Measurements from ENCODE around the gene STX5. TPM values are rescaled to one million over a fixed set of nuclear protein-coding genes. Genes with fewer than 3 reads are reported as not detected.

Gene STX5
- total and polyA plus RNA-seq, 9 of the 15 experiments (the other 6 are each of a cell fraction or from before 2014, with no cell fraction given), result 2.8 to 28.6 (median 23.7) TPM

- Histone ChIP-seq H3K27ac (ENCODE audit: extremely low read depth, low read depth, low read length) (peak overlapping the region; percentile 92), H3K4me1 (replicated peaks in 1 of 2; ENCODE audit: control insufficient read depth in 2 of 2, insufficient read depth in 2 of 2, low read length in 2 of 2) (peaks cover 22 to 25% of the 10 kb centered on the region in 2 experiments), H4K20me1 (replicated peaks; ENCODE audit: control insufficient read depth, insufficient read depth, low read length) (no peaks in the 10 kb centered on the region), H3K9me3 (replicated peaks; ENCODE audit: control insufficient read depth, insufficient read depth, low read depth, low read length) (no peaks in the 10 kb centered on the region), H2AFZ (ENCODE audit: low read depth, low read length) (peak overlapping the region; percentile 82), H3K9me1 (ENCODE audit: control insufficient read depth, insufficient read depth, low read length) (no peaks in the 10 kb centered on the region), H3K79me2 (ENCODE audit: control insufficient read depth, insufficient read depth, low read length) (peaks cover 51% of the 10 kb centered on the region), H3K4me2 (ENCODE audit: insufficient read depth, low read length) (peak overlapping the region; percentile 92), H3K36me3 (ENCODE audit: control insufficient read depth, insufficient read depth, low read length) (peaks cover 53% of the 10 kb centered on the region; the same call in 2 of the 3 replicates), H3K27me3 (ENCODE audit: control insufficient read depth in 2 of 2, insufficient read depth in 2 of 2, low read length in 2 of 2) (no peaks in the 10 kb centered on the region), H3K4me3 (peak overlapping the region; percentile 82), H3K9ac (ENCODE audit: insufficient read depth in 1 of 2, low read depth in 2 of 2, low read length in 2 of 2) (peak overlapping the region; percentile 68 to 99)
- DNase-seq (ENCODE audit: extremely low read depth in 1 of 4, low spot score in 3 of 4) (peak; percentile 82 to 94 (median 87)), ATAC-seq (peak; percentile 80), FAIRE-seq (no peak)
- in situ Hi-C loops (cut with MboI), result no loop called here
- BruUV-seq (replicated peaks), result no TSS peak
- intact Hi-C loops (cut with micrococcal nuclease), result loop anchor here (1.0 to 2.0 kb wide), 6 partner anchors 46 to 238 kb away; partner anchors contain the start of genes HNRNPUL2, SLC3A2, STX5 and TEX54
- CTCF ChIA-PET (ENCODE audit: low intra/inter-chr PET ratio), result interaction anchor here (0.6 to 4.5 kb wide), 7 partner anchors 54 to 237 kb away, joined by 3 to 51 read pairs (median 6); partner anchors contain the start of gene SLC3A2
- under 1% methylated on average over 31 of the region's 51 CpGs for WGBS (ENCODE audit: insufficient coverage, low coverage, missing lambda C conversion rate)
- POLR2A ChIA-PET, result interaction anchor here (0.6 to 11.4 kb wide), 32 partner anchors 8 to 615 kb away, joined by 3 to 116 read pairs (median 4); partner anchors contain the start of genes C11orf98, CSKMT, HNRNPUL2 and LBHD1
- no peak for TF ChIP-seq THAP12 (CRISPR knock-in tag; IDR thresholded peaks at IDR 0.05)
- TF ChIP-seq POU5F1 (IDR thresholded peaks at IDR 0.05; ENCODE audit: borderline replicate concordance, low read depth, low read length, partially characterized antibody), result no peak
- no peak for TF ChIP-seq STAT5A (IDR thresholded peaks at IDR 0.05; ENCODE audit: borderline replicate concordance, low read length)
- no peak for TF ChIP-seq ZBTB2 (IDR thresholded peaks at IDR 0.05)
- no peak for TF ChIP-seq WHSC1 (IDR thresholded peaks at IDR 0.05; ENCODE audit: low read length)
- no peak for TF ChIP-seq ZNF431 (CRISPR knock-in tag; IDR thresholded peaks at IDR 0.05)
- TF ChIP-seq CEBPZ (IDR thresholded peaks at IDR 0.05; ENCODE audit: borderline replicate concordance, low read depth, low read length), result no peak
- no peak for TF ChIP-seq ZNF780A (CRISPR knock-in tag; IDR thresholded peaks at IDR 0.05)
- TF ChIP-seq EWSR1 (IDR thresholded peaks at IDR 0.05; ENCODE audit: borderline replicate concordance, low read depth, partially characterized antibody), result no peak
- TF ChIP-seq ZNF12 (CRISPR knock-in tag; IDR thresholded peaks at IDR 0.05), result no peak; the same call in 1 of the 2 replicates
These were observed 45.4 kb downstream of the STX5 start for GRCh38 chr11:62786318-62787004.

Data from K562 (cell line).